NCI-H1417 (cell line): ENCODE data around the gene HDAC11.
"Not testable (repeated sequence)": the region's sequence is repeated elsewhere in the genome, so short reads cannot be mapped to it uniquely, and the experiment has no call there.

Experiments
- DNase-seq, 3 experiments: peaks; one replicate each; lab custom pipeline; 2025; lab: John Stamatoyannopoulos, UW

The HDAC11 gene

GRCh38 chr3:13507570-13508339 is 27.6 kb downstream of the HDAC11 start:
- peak in 1 of 3 experiments; percentile 4 for DNase-seq

DNA sequence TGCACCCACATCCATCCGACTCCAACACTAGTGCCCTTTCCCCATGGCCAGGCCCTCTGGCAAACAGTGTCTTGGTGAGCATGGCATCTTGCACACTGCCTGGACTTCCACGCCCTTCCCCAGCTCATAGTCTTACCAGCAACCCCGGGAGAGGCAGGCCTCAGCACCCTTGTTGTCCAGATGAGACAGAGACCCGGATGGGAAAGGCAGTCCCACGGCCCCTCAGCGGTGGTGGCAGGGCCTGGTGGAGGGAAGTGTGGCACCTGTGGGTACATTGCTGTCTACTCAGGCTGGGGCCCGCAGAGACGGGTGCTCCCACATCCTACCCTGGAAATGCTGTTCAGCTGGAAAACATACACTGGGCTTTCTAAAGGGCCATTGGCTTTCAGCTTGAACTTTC is 28.4 kb downstream of the HDAC11 start:
- no peak for DNase-seq

DNA sequence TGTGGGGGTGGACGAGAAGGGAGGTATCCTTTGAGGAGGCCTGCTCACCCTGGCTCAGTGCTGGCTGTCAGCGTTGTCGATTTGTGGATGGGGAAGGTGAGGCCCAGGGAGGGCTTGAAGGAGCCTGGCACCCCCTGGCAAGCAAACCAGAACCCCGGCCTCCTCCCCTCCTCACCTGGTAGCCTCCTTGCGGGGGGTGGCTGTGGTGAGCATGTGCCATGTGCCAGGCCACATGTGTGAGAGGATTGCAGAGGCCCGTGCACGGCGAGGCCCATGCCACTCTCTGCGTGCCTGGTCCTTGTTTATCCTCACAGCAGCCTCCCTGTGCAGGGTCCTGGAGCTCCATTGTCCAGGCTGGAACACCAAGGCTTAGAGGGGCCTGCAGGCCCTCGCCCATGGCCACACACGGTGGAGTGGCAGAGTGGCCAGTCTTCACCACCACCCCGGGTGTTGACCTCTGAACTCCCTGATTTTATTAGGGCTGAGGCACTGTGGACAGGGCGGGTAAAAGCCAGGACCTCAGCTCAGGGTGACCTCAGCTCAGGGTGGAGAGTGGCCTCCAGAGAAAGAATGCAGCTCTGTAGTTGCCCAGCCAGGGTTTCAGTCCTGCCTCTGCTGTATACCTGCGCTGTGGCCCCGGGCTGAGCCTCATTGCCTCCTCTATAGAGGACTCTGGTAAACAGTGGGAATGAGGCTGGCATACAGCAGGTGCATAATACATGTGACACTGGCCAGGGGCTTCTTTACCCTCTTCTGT is 29.1 kb downstream of the HDAC11 start:
- DNase-seq, result no peak

GRCh38 chr3:13509816-13510192 is 29.7 kb downstream of the HDAC11 start:
- no peak for DNase-seq

DNA sequence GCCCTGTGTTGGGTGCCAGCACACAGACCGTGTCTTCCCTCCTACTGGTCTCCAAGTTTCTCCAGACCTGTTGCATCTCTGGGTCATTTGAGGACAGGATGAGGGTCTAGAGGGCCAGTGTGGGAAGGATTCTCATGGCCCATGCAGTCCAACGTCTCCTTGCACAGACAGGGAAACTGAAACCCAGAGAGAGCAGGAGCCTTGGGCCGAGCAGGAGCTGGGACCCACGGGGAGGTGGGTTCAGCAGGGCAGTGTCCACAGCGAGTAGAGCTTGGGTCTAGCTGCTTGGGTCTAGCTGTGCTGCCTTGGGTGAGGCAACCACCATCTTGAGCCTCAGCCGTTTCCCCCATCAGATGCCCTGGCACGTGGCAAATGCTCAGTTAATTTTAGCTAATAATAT is 32.3 kb downstream of the HDAC11 start:
- DNase-seq, result no peak

GRCh38 chr3:13513051-13513912 is 33.2 kb downstream of the HDAC11 start:
- DNase-seq, result no peak

DNA sequence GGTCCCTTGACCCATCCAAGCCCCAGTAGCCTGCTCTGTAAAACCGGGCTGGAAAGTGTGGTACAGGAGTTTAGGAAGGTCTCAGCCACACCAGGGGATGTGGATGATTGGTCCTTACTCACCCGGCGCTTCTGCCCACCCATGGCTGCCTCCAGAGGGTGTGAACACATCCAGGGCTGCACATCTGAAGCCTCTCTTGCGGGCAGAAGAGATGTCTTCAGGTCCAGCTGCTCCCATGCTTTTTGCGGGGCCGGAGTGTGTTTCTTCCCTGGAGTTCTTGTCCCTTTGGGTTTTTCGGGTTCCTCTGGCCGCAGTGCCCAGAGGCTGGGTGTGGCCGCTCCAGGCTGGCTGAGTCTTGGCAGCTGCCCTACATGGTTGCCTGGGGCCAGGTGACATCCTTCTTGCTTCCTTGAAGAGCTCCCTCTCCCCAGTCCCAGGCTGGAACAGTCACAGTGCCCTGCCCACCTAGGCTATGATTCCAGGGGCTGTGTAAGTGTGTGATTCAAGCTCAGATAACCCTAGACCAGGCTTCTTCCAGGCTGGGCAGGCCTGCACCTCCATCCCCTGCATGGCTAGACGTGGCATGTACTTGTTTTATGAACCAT is 33.9 kb downstream of the HDAC11 start:
- no peak for DNase-seq

GRCh38 chr3:13514639-13515435 is 34.7 kb downstream of the HDAC11 start:
- DNase-seq, result no peak

- DNase-seq, result no peak
Measured at GRCh38 chr3:13515786-13516759, 36.0 kb downstream of the HDAC11 start.

DNA sequence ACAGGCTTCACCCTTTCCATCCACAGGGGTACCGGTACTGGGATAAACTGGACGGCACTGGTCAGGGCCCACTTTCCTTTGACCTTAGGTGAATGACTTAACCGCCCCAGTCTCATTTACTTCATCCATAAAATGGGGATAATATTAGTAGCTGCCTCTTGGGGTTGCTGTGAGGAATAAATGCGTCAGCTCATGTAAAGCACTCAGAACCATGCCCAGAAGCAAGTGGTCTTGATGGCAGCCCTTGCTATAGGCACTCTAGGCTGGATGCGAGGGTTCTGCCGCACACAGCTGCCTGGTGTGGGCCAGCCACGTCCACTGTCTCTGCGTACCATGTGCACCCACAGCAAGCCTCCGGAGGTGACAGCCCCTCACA is 36.6 kb downstream of the HDAC11 start:
- no peak for DNase-seq

GRCh38 chr3:13517253-13517977 is 37.3 kb downstream of the HDAC11 start:
- no peak for DNase-seq

DNA sequence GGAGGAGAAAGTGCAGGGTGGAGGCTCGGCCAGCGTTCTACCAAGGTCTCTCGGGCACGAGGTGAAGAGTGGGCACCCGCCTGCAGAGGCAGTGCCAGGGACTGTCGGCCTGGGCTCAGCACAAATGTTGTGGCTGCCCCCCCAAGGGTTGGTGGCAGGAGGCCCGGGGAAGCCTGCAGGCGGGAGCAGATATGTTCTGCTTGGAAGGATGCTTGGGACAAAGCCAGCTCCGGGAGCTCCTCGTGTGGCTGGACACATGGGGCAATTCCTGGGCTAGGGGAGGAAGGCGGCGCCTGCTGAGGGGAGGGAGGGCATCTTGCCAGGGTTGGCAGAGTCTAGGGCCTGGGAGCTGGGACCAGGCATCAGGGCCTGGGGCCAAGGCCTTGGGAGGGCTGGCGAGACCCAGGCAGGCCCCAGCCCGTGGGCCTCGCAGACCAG is 38.4 kb downstream of the HDAC11 start:
- no peak for DNase-seq

DNA sequence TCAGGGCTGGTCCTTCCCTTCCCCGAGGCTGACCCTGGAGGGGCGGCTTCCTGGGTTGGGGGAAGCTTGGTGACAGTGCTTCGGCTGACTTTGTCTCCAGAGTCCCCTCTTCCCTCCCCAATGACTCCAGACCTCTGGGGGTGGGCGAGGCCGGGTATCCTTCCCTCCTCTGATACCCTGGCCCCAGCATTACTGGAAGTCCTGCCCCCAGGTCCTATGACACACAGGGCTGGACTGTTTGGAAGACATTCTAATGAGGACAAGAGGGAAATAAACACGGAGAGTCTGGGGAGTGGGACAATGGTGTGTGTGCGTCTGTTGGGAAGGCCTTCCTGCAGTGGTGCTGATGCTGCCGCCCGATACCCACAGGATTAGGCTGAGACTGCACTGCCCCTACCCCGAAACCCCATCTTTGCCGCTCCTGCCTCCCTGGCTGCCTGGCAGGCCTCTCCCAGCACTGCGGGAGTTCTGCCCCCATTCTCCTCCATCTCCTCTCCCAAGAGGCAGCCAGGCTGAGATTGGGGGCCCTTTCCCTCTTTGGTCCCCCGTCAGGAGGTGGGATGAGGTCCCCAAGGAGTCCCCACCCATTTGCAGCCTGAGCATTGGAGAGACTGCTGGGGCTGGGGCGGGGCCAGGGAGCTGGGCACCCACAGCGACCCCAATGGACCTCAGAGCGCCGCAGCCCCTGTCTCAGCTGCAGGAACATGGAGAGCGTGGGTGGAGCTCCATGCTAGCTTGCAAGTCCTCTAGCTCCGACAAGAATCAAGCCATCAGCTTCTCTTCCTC is 39.1 kb downstream of the HDAC11 start:
- DNase-seq, result no peak

DNA sequence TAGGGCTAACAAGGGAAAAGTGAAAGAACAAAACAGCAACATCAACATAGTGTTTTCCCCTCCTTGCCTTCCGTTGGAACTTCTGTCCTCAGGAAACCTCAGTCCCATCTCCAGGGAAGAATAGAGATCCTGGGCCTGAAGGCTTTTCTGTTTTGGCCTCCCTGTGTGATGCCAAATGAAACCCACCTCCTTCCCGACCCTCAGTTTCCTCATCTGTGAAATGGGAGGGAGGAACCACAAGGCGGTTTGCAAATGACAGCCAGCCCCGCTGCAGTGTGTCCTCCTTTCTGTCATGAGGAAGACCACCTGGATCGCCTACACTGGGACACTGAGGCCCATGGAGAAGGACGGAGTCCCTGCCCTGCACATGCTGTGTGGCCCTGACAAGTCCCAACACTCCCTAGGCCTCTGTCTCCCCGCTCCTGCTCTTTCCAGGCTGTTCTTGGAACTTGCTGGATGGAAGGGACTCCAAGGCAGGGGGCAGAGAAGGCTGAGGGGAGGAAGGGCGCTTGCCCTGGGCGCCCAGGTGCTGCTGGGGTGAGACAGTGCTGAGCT is 40.3 kb downstream of the HDAC11 start:
- DNase-seq, result no peak

DNA sequence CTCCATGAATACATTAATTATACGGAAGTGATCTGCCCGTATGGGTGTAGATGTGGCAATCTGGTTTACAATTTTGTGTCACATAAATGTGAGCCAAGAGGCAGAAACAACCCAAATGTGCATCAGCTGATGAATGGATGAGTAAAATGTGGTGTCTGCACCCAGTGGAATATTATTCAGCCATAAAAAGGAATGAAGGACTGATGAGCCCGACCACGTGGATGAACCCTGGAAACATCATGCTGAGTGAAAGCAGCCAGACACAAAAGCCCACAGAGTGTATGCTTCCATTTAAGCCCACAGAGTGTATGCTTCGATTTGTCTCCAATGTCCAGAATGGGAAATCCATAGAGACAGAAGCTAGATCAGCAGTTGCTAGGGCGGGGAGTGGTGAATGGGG is 41.2 kb downstream of the HDAC11 start:
- DNase-seq, result no peak

- DNase-seq, result not testable (repeated sequence)
Measured at GRCh38 chr3:13521749-13522148, 41.6 kb downstream of the HDAC11 start.

DNA sequence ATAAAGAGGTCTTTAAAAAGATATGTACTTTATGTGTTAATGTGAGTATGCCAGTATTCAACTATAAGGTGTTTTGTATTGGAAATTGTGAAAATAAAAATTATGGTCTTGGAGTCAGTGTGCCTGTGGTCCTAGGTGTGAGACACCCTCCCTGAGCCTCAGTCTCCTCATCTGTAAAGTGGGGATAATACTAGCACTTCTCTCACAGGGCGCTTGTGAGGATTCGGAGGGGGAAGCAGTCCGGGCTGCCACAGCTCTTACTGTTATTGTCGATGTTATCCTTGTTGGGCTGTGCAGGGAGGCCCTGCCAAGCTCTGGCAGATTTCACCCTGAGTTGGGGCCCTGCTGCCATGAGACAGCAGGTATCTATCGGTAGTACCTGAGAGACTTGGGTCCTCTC is 42.1 kb downstream of the HDAC11 start:
- DNase-seq, result no peak

DNA sequence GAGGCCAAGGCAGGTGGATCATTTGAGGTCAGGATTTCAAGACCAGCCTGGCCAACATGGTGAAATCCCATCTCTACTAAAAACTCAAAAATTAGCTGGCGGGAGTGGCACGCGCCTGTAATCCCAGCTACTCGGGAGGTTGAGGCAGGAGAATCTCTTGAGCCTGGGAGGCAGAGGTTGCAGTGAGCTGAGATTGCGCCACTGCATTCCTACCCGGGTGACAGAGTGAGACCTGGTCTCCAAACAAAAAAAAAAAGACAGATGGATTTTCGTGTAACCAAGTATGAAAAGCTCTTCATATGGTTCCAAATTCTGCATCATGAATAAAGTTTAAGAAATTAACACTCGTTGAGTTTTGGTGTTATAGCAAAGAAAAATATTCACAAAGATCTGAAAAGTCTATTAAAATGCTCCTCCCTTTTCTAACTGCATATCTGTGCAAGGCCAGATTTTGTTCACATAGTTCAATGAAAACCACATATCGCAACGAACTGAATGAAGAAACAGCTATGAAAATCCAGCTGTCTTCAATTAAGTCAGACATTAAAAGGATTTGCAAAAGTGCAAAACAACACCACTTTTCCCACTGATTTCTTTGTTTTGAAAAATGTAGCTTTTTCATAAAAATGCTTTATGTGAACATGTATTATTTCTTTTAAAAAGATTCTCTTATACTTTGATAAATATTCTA is 45.0 kb downstream of the HDAC11 start:
- DNase-seq, result no peak
